SH-SY5Y (cell line): ENCODE data around the gene MYO6.

Experiments
- GATA2 ChIP-seq: IDR thresholded peaks from 2 replicates; pipeline ENCODE4 v1.6.1; 2011; ENCODE audit warnings: mild to moderate bottlenecking, low read depth, low read length
- GATA3 ChIP-seq: IDR thresholded peaks from 2 replicates; pipeline ENCODE4 v1.6.1; 2011; ENCODE audit warnings: low read depth, mild to moderate bottlenecking, low read length, moderate library complexity

DNA sequence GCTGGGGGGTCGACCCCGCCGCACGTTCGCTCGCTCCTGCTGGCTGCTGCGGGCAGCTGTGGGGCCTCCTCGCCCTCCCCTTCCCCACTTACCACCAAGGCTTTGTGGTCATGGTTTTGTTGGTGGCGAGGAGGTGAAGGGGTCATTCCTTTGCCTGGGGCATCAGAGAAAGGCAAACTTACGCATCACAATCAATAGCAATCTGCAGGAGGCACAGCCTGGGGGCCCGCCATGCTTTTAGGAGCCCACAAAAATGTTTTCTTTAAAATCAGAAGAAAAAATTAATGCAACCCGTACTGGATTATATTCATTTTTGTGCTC is 186.4 kb downstream of the MYO6 start:
- TF ChIP-seq GATA3 = no peak
- TF ChIP-seq GATA2 = no peak
